Cardiac fibroblast (primary cell): Measurements from ENCODE around the gene NR2F1-AS1.

Experiments used
- DNase-seq, 2 donors: peaks; one replicate each; pipeline versions ENCODE4 v3.0.0 to v3.0.0-alpha.2; 2010; ENCODE audit warnings: low read depth in 2 of 2
- H3K4me3 ChIP-seq, 2 donors: replicated peaks in 1 of 2; 1 replicate in 1 of 2; 2 replicates in 1 of 2; pipeline ENCODE4 v1.5.1; 2011; ENCODE audit warnings: low read depth in 2 of 2, low read length in 2 of 2, mild to moderate bottlenecking in 2 of 2, moderate library complexity in 1 of 2
- TF ChIP-seq, protein P1 (sequence below): IDR thresholded peaks from one replicate; pipeline ENCODE4 v1.5.1; 2011; ENCODE audit warnings: low read depth, mild to moderate bottlenecking, low read length, inconsistent platforms

NR2F1-AS1 gene

DNA sequence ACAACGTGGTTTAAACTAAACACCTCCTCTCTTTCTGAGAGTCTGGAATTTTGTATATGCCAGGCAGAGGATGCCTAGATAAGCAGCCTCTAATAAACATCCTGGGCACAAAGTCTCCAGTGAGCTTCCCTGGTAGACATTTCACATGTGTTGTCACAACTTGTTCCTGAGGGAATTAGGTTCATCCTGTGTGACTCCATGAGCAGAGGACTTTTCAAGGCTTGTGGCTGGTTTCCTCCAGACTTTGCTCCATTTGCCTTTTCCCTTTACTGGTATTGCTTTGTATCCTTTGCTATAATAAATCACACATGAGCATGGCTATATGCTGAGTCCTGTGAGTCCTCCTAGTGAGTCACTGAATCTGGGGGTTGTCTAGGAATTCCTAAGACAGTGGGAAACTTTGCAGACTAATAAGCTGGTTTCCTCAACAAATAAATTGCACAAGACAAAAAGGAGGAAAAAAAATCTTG is 77.4 kb downstream of the NR2F1-AS1 start:
- TF ChIP-seq, protein P1, sequence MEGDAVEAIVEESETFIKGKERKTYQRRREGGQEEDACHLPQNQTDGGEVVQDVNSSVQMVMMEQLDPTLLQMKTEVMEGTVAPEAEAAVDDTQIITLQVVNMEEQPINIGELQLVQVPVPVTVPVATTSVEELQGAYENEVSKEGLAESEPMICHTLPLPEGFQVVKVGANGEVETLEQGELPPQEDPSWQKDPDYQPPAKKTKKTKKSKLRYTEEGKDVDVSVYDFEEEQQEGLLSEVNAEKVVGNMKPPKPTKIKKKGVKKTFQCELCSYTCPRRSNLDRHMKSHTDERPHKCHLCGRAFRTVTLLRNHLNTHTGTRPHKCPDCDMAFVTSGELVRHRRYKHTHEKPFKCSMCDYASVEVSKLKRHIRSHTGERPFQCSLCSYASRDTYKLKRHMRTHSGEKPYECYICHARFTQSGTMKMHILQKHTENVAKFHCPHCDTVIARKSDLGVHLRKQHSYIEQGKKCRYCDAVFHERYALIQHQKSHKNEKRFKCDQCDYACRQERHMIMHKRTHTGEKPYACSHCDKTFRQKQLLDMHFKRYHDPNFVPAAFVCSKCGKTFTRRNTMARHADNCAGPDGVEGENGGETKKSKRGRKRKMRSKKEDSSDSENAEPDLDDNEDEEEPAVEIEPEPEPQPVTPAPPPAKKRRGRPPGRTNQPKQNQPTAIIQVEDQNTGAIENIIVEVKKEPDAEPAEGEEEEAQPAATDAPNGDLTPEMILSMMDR = no peak
- H3K4me3 ChIP-seq = no peak overlapping the region
- DNase-seq = peak; percentile 86 to 96

- no peak overlapping the region for H3K4me3 ChIP-seq
- DNase-seq = peak; percentile 73 to 83
- TF ChIP-seq, protein P1 = no peak
These were observed 83.9 kb downstream of the NR2F1-AS1 start for GRCh38 chr5:93497096-93497495.

DNA sequence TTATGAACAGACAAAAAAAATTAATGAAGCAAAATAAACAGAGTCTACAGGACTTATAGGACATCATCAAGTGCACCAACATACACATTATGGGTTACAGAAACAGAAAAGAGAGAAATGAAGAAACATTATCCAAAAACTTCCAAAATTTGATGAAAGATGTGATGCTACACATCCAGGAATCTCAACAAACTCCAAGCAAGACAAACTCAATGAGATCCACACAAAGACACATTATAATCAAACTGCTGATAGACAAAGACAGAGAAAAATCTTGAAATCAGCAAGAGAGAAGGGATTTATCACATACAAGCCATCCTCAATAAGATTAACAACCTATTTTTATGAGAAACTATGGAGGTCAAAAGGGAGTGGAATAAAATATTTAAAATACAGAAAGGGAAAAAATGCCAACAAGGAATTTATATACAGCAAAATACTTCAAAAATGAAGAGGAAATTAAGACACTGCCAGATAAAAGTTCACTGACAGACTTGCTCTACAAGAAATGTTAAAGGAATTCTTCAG is 101.0 kb downstream of the NR2F1-AS1 start:
- no peak for DNase-seq
- TF ChIP-seq, protein P1 = no peak
- H3K4me3 ChIP-seq = no peak overlapping the region

GRCh38 chr5:93477816-93478215 is 103.2 kb downstream of the NR2F1-AS1 start:
- TF ChIP-seq, protein P1 = no peak
- peak; percentile 33 to 38 for DNase-seq
- H3K4me3 ChIP-seq = no peak overlapping the region

- DNase-seq = peak in 1 of 2 donors; percentile 23
- TF ChIP-seq, protein P1 = no peak
- H3K4me3 ChIP-seq = no peak overlapping the region
These were observed 104.7 kb downstream of the NR2F1-AS1 start for GRCh38 chr5:93476251-93476742.

DNA sequence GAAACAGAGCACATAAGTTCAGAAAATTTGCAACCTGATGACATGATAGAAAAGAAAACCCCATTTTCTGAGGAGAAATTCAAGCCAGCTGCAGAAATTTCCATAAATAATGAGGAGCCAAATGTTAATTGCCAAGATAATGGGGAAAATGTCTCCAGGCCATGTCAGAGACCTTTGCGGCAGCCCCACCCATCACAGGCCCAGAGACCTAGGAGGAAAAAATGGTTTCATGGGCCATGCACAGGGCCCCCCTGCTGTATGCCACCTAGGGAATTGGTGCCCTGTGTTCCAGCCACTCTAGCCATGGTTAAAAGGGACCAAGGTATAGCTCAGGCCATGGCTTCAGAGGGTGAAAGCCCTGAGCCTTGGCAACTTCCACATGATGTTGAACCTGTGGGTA is 118.1 kb downstream of the NR2F1-AS1 start:
- TF ChIP-seq, protein P1 = no peak

DNA sequence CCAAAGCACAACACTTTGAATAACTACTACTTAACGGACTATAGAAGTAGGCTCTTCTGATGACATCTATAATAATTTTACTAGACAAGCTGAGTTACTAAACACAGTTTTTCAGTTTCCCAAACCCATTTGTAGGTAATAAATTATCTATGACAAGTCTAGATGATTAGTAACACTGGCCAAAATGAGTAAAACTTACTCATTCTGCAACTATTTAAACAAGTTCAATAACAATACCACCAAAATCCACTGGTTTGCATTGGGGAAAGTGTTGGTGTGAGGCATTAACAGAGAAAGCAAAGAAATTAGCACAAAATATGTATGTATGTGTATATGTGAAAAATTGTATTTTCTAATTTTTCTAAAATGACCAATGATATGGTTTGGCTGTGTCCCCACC is 119.3 kb downstream of the NR2F1-AS1 start:
- peak; percentile 8 to 33 for DNase-seq
- TF ChIP-seq, protein P1 = no peak
- no peak overlapping the region for H3K4me3 ChIP-seq

More for the DNA sequence above, 118.1 kb downstream of the NR2F1-AS1 start:
- H3K4me3 ChIP-seq = no peak overlapping the region
- DNase-seq = no peak
